Liver (tissue), 9 donors: ENCODE results near the gene AKAP5. TPM values are rescaled to one million over a fixed set of nuclear protein-coding genes. Genes with fewer than 3 reads are reported as not detected.

ENCODE experiments used
- DNase-seq: peaks from one replicate; pipeline ENCODE4 v3.0.0-alpha.2; 2017; ENCODE audit warnings: low spot score
- H3K27ac ChIP-seq, 2 donors: one replicate each; pipeline ENCODE4 v1.7.0; 2013; ENCODE audit warnings: inconsistent platforms in 2 of 2, low read length in 2 of 2, control low read depth in 1 of 2, low read depth in 1 of 2, mild to moderate bottlenecking in 1 of 2
- H3K27me3 ChIP-seq, 4 donors: one replicate each; pipeline versions ENCODE4 v1.6.1 to v1.7.0; 2013; ENCODE audit warnings: low read length in 3 of 4, inconsistent platforms in 1 of 4, mild to moderate bottlenecking in 1 of 4, moderate library complexity in 1 of 4; ENCODE audit not compliant: control insufficient read depth in 4 of 4, insufficient read depth in 4 of 4
- H3K36me3 ChIP-seq, 4 donors: one replicate each; pipeline versions ENCODE4 v1.6.1 to v1.7.0; 2013; ENCODE audit warnings: low read length in 3 of 4, mild to moderate bottlenecking in 3 of 4, low read depth in 1 of 4, moderate library complexity in 1 of 4; ENCODE audit not compliant: control insufficient read depth in 4 of 4, insufficient read depth in 3 of 4
- H3K4me1 ChIP-seq, 4 donors: one replicate each; pipeline versions ENCODE4 v1.6.1 to v1.7.0; 2013; ENCODE audit warnings: low read length in 3 of 4, mild to moderate bottlenecking in 3 of 4, moderate library complexity in 1 of 4; ENCODE audit not compliant: control insufficient read depth in 4 of 4, insufficient read depth in 4 of 4
- H3K4me3 ChIP-seq, 3 donors: one replicate each; pipeline versions ENCODE4 v1.6.1 to v1.7.0; 2013; ENCODE audit warnings: low read length in 3 of 3, control low read depth in 1 of 3, low read depth in 1 of 3, mild to moderate bottlenecking in 1 of 3
- H3K9ac ChIP-seq, 2 donors: one replicate each; pipeline ENCODE4 v1.7.0; 2013; ENCODE audit warnings: low read length in 2 of 2, mild to moderate bottlenecking in 2 of 2, moderate library complexity in 2 of 2, control low read depth in 1 of 2, low read depth in 1 of 2
- H3K9me3 ChIP-seq, 4 donors: one replicate each; pipeline versions ENCODE4 v1.6.1 to v1.7.0; 2013; ENCODE audit warnings: low read length in 3 of 4; ENCODE audit not compliant: control insufficient read depth in 4 of 4
- ATF3 ChIP-seq: IDR thresholded peaks from 2 replicates; pipeline ENCODE4 v1.6.1; 2016; ENCODE audit warnings: antibody characterized with exemption
- CTCF ChIP-seq: fragments of 150-350 bp; IDR thresholded peaks from 2 replicates; pipeline ENCODE4 v1.5.1; 2017; ENCODE audit warnings: improper control_type of control experiment, low read depth, low read length; ENCODE audit not compliant: missing input control
- EGR1 ChIP-seq, 2 donors: IDR thresholded peaks; 2 replicates each; pipeline ENCODE4 v1.6.1; 2016 to 2018; ENCODE audit warnings: antibody characterized with exemption in 2 of 2, low read depth in 2 of 2
- FOXA1 ChIP-seq: IDR thresholded peaks from 2 replicates; pipeline ENCODE4 v1.6.1; 2016; ENCODE audit warnings: antibody characterized with exemption
- FOXA2 ChIP-seq: IDR thresholded peaks from 2 replicates; pipeline ENCODE4 v1.6.1; 2016; ENCODE audit warnings: antibody characterized with exemption
- GABPA ChIP-seq, 2 donors: IDR thresholded peaks in 1 of 2; conservative IDR thresholded peaks in 1 of 2; 2 replicates each; pipeline ENCODE4 v1.6.1; 2016; ENCODE audit warnings: antibody characterized with exemption in 2 of 2, mild to moderate bottlenecking in 1 of 2, moderate library complexity in 1 of 2
- HNF4A ChIP-seq, 2 donors: conservative IDR thresholded peaks; 2 replicates each; pipeline ENCODE4 v1.6.1; 2016; ENCODE audit warnings: antibody characterized with exemption in 2 of 2, mild to moderate bottlenecking in 2 of 2
- HNF4G ChIP-seq: IDR thresholded peaks from 2 replicates; pipeline ENCODE4 v1.6.1; 2016; ENCODE audit warnings: antibody characterized with exemption
- JUND ChIP-seq, 2 donors: IDR thresholded peaks; 2 replicates each; pipeline ENCODE4 v1.6.1; 2016; ENCODE audit warnings: antibody characterized with exemption in 2 of 2
- MAX ChIP-seq: IDR thresholded peaks from 2 replicates; pipeline ENCODE4 v1.6.1; 2016; ENCODE audit warnings: antibody characterized with exemption
- NR2F2 ChIP-seq: IDR thresholded peaks from 2 replicates; pipeline ENCODE4 v1.6.1; 2016; ENCODE audit warnings: antibody characterized with exemption
- RAD21 ChIP-seq, 2 donors: IDR thresholded peaks; 2 replicates each; pipeline ENCODE4 v1.6.1; 2016; ENCODE audit warnings: antibody characterized with exemption in 2 of 2, mild to moderate bottlenecking in 2 of 2
- REST ChIP-seq: IDR thresholded peaks from 2 replicates; pipeline ENCODE4 v1.6.1; 2016; ENCODE audit warnings: antibody characterized with exemption, mild to moderate bottlenecking
- RXRA ChIP-seq, 2 donors: IDR thresholded peaks; 2 replicates each; pipeline ENCODE4 v1.6.1; 2017 to 2018; ENCODE audit warnings: antibody characterized with exemption in 2 of 2, mild to moderate bottlenecking in 1 of 2
- SP1 ChIP-seq: IDR thresholded peaks from 2 replicates; pipeline ENCODE4 v1.6.1; 2018; ENCODE audit warnings: antibody characterized with exemption, mild to moderate bottlenecking
- TAF1 ChIP-seq: conservative IDR thresholded peaks from 2 replicates; pipeline ENCODE4 v1.6.1; 2016; ENCODE audit warnings: antibody characterized with exemption, mild to moderate bottlenecking
- YY1 ChIP-seq: IDR thresholded peaks from 2 replicates; pipeline ENCODE4 v1.6.1; 2016; ENCODE audit warnings: antibody characterized with exemption, mild to moderate bottlenecking
- ZBTB33 ChIP-seq: IDR thresholded peaks from 2 replicates; pipeline ENCODE4 v1.6.1; 2016; ENCODE audit warnings: antibody characterized with exemption
- WGBS: extraction: QIAGEN DNeasy Blood & Tissue Kit; methylation state at CpG from one replicate; pipeline ENCODE4 v1.1.7; 2013; 5-methylcytosine and 5-hydroxymethylcytosine counted together
- polyA plus RNA-seq, 2 donors: library from polyadenylated mRNA; stranded (reverse) in 1 of 2; unstranded in 1 of 2; fragments of 200-250 nt in 1 of 2; fragments of >200 nt in 1 of 2; fragmentation: Nextera tagmentation in 1 of 2; extraction: Ambion mirVana in 1 of 2; gene quantifications; one replicate each; pipeline versions ENCODE4 v1.2.1 to v1.2.3, GENCODE V29; 2013 to 2015
- total RNA-seq, 2 donors: library from RNA; depleted of rRNA; stranded (reverse); fragments of >200 nt; gene quantifications; one replicate each; pipeline ENCODE4 v1.2.3, GENCODE V29; 2014
- donor health status: healthy.
- donor health status: healthy.
- donor health status: healthy.
- donor health status: healthy.
- donor health status: healthy.

AKAP5 gene
- total and polyA plus RNA-seq, 4 donors = 0.07 to 2.3 (median 0.27) TPM

- Histone ChIP-seq H3K27ac (no peak overlapping the region), H3K27me3 (no peaks in the 10 kb centered on the region), H3K9ac (no peak overlapping the region), H3K4me3 (no peak overlapping the region), H3K36me3 (peaks cover 0 to 9% (median 1%) of the 10 kb centered on the region in 4 donors), H3K4me1 (peaks cover 4 to 8% (median 5%) of the 10 kb centered on the region in 4 donors), H3K9me3 (no peaks in the 10 kb centered on the region)
- DNase-seq = no peak
- TF ChIP-seq RXRA (IDR thresholded peaks at IDR 0.05) (no peak), NR2F2 (no peak), MAX (no peak), YY1 (no peak), HNF4G (no peak), ZBTB33 (no peak), FOXA1 (no peak), SP1 (no peak), CTCF (no peak), REST (no peak), EGR1 (IDR thresholded peaks at IDR 0.05; ENCODE audit: low read depth in 2 of 2) (no peak), GABPA (IDR thresholded peaks at IDR 0.05 in 1 of 2, conservative IDR thresholded peaks at IDR 0.05 in 1 of 2) (no peak), ATF3 (no peak), JUND (IDR thresholded peaks at IDR 0.05) (no peak), RAD21 (IDR thresholded peaks at IDR 0.05) (no peak), FOXA2 (no peak), HNF4A (conservative IDR thresholded peaks at IDR 0.05) (no peak)
Observed at GRCh38 chr14:64496764-64497163, 31.5 kb downstream of the AKAP5 start.

GRCh38 chr14:64500088-64500487 lies 34.8 kb downstream of the AKAP5 start:
- TF ChIP-seq RXRA (IDR thresholded peaks at IDR 0.05) = no peak
- no peak for TF ChIP-seq FOXA1
- TF ChIP-seq SP1 = no peak
- TF ChIP-seq TAF1 = no peak
- no peak for TF ChIP-seq HNF4A (conservative IDR thresholded peaks at IDR 0.05)
- no peak for TF ChIP-seq EGR1 (IDR thresholded peaks at IDR 0.05; ENCODE audit: low read depth in 2 of 2)
- TF ChIP-seq FOXA2 = no peak
- TF ChIP-seq JUND (IDR thresholded peaks at IDR 0.05) = no peak
- TF ChIP-seq NR2F2 = no peak
- TF ChIP-seq CTCF = no peak
- WGBS = 95% methylated on average over 1 of the region's 1 CpG
- Histone ChIP-seq H3K4me1 (peaks cover 8 to 22% (median 13%) of the 10 kb centered on the region in 4 donors), H3K27me3 (no peaks in the 10 kb centered on the region), H3K9me3 (no peaks in the 10 kb centered on the region), H3K9ac (no peak overlapping the region), H3K4me3 (no peak overlapping the region), H3K27ac (no peak overlapping the region), H3K36me3 (peaks cover 0 to 2% (median 0%) of the 10 kb centered on the region in 4 donors)
- DNase-seq = no peak
